HG03196 (cell line): ENCODE results near the gene FASN.
"Not testable (repeated sequence)": the region's sequence is repeated elsewhere in the genome, so short reads cannot be mapped to it uniquely, and the experiment has no call there.

Source experiments
- ATAC-seq: cut with Tn5 transposase; IDR thresholded peaks from one replicate; pipeline ENCODE4 v1.9.1; 2021; ENCODE audit not compliant: unreplicated experiment

FASN gene

DNA sequence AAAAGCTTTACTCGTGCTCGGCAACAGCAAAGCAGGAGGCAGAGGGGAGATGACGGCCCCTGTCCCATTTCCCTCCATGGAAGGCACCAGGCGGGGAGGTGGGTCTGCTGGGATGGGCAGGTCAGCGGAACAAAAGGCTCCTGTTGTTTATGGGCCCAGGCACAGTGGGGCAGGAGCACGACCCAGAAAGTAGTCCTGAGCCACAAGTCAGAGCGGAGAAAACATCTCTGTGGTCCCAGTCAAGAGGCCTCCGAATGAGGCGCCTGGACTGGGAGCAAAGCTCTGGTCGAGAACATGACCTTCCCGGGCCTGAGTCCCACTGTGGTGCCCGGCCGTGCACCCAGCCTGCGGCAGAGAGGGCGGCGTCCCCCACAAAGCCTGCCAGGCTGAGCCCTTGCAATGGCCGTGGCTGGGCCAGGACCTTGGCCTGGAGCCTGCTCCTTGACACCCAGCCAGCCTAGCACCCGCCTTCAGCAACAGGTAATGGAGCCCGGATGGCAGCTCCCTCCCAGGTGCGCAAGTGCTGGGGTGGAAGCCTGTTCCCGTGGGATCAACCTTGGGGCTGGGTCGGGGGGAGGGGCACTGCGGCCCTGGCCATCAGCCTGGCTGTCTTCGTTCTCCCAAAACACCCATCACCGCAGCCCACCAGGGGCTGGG lies 50.0 kb downstream of the FASN start:
- ATAC-seq: no peak

DNA sequence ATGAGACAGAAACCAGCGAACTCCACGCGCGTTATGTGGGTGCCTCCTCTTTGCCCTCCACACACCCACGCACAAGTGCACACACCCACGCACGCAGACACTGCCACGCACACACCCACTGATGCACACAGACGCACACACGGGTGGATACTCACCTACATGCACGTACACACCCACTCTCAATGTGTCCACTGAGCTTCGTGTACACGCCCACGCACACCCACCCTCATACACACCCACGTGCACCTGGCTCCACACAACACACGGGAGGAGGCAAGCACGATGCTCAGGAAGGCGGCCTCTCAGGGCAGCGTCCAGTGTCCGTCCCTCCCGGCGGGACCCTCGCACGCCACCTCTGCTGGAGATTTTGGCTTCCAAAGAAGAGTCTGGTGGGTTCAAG lies 50.7 kb downstream of the FASN start:
- ATAC-seq: no peak

DNA sequence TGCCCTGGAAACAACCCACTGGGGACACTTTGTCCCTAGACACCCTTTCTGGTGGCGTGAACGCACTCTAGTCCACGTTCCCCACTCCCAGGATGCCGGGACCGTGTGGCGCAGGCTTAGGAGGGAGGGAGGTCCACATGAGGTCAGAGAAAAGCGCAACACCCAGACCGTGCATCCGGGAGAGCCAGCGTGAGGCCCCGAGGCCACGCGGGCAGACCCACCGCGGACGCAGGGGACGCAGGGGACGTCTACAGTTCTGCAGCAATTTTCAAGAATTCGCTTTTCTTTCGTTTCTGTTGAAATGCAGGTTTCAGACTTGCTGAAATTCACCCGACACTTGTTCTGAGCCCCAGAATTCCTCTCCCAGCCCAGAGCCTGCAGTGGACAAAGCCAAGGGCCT lies 51.1 kb downstream of the FASN start:
- no peak for ATAC-seq

DNA sequence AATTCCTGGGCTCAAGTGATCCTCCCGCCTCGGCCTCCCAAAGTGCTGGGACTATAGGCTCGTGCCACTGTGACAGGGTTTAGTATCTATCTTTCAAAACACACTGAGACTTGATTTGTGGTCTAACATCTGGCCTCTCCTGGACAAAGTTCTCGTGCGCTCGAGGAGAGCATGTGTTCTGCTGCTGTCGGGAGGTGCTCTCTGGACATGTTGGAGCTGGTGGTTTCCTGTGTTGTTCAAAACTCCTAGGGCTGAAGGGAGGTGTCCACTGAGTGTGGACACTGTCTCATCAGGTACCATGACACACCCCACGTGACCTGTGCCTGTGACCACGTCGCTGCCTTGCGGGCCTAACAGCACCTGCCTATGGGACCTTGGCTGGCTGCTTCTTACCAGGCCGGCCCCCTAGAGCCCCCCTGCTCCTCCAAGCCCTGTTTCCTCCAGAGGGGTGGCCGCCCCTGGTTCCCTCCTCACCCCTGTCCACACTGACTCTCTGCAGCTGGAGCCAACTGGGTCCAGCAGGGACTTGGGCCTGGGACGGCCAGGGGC lies 52.0 kb downstream of the FASN start:
- ATAC-seq: no peak

DNA sequence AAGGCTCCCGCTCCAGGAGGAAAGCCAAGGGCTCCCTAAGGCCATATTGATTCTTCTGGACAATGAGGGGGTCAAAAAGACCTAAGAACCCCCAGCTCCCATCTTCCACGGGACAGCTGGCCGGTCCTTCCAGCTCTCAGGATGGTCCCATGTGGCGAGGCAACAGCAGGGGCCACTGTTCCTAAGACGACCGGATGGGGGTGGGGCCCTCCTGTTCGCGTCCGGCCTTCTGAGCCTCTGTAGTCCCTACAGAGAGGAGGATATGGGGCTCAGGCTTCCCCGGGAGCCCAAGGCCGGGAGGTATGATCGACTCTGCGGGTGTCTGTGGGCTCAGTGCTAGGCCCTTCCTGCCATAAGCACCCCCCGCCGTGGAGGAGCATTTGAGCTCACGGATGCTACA lies 54.5 kb downstream of the FASN start:
- ATAC-seq: no peak

DNA sequence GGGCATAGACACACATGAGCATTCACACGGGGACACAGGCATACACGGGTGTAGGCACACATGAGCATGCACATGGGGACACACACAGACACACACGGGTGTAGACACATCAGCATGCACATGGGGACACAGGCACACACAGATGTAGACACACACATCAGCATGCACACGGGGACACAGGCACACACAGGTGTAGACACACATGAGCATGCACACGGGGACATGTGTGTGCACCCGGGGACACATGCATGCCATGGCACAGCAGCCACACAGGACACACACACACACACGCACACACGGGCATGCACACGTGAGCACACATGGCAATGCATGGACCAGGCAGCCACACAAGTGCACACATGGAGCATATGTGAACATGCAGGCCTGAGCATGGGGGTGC lies 55.4 kb downstream of the FASN start:
- no peak for ATAC-seq

DNA sequence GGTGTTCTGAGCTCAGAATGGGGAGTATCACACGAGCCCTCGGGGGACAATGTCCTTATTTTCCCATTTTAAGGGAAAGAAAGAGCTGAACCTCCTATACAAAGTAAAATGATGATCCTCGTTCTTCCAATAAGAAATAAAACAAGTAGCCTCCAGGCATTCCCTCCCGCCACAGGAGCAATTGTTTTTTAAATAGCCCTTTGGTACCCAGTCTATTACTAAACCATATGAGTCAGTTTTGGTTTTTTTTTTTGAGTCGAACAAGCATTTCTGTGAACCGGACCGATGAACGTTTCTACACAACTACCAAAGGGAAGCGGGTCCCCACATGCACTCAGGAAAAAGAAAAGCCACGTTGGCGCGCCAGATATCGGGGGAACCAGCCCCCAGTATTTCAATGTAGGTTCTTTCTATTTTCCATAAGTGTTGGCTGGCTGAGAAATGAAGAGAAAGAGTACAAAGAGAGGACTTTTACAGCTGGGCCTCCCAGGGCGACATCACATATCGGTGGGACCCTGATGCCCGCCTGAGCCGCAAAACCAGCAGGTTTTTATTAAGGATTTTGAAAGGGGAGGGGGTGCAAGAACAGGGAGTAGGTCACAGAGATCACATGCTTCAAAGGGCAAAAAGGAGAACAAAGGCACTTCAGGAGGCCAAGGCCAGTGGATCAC lies 56.8 kb downstream of the FASN start:
- no peak for ATAC-seq

DNA sequence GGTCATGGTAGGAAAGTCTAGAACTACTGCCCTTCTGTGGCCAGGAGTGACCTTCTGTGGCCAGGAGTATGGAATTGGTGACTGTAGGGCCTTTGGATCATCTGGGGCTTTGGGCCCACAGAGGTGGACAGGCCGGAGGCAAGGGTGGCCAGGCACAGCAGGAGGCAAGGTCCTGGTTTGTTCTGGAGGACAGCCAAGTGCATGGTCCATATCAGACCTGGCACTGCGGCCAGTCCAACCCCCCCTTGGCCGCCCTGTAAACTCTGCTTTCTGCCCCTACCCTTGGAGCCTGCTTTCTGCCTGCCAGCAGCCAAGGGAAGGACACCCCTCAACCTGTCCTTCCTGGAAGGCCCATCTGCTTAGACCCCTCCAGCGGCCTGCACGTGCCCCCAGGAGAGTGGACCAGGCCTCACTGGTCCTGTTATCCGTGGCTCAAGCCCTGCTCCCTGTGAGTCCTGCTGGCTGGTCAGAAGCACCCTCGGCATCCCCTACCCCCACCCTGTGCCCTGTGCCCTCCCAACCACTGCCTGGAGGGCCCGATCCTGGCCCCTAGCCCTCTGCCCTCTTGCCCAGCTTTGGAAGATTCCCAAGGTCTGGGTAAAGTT lies 58.2 kb downstream of the FASN start:
- ATAC-seq: no peak

DNA sequence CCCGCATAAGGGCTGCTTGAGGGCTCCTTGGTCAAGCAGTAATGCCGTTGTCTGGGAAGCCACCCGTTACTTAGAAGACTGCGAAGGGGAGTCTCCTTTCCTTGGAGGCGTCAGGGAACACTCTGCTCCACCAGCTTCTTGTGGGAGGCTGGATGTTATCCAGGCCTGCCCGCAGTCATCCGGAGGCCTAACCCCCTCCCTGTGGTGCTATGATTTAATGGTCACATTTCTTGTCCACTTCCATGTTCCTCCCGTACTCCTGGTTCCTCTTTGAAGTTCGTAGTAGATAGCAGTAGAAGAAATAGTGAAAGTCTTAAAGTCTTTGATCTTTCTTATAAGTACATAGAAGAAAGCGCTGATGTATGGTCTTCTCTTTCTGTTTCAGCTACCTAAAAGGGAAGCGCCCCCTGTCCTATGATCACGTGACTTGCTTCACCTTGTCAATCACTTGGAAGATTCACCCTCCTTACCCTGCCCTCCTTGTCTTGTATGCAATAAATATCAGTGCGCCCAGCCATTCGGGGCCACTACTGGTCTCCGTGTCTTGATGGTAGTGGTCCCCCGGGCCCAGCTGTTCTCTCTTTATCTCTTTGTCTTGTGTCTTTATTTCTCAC lies 59.1 kb downstream of the FASN start:
- not testable (repeated sequence) for ATAC-seq

DNA sequence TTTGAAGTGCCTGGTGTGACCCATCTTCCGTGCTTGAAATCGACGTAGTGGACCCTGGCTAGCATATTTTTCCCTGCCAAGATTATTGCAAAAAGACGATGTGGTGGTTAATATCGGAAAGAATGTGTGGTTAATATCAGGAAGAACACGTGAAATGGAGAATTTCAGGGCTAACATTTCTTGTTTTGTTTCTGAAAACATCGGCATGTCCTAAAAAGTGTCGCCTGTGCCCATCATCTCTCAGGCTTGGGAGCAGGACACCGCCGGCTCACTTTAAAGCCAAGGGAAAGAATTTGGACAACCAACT lies 60.2 kb downstream of the FASN start:
- no peak for ATAC-seq

DNA sequence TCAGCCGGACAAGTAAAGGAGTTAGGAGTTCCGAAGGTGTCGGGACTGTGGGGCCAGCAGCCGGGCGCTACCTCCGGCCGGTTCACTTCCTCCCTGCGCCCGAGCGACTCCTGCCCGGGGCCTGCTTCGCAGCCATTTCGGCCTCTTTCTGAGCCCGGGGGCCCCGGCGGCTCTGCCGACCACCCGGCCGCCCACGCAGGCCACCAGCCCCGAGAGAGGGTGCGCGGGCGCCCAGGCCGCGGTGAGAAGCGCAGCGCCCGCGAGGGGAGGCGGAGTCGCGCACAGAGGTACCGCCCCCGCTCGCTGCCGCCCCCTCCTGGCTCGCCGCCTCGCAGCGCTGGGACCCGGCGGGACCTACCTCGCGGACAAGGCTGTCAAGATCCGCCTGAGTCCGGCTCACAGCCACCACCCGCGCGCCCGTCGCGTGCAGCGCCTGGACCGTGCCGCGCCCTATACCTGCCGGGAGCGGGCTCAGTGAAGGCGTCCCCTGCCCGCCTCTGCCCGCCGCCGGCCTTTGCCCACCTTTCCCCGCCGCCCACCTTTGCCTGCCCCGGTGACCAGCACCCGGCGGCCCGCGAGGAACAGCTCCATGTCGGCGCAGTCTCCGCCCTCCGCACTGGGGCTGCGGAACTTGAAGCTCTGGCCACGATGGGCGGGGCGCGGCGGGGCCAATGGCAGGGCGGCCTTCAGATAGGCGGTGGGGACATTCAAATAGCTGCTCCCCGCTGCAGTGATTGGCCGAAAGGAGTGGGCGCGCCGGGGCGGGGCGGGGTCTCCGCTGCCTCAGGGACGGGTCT lies 60.7 kb downstream of the FASN start, which contains the start of gene DCXR:
DCXR (minus strand) TSS at position 606 of the 797 bp plus-strand sequence; CDS start at position 591, 15 bp downstream.
- peak; percentile 81 for ATAC-seq

DNA sequence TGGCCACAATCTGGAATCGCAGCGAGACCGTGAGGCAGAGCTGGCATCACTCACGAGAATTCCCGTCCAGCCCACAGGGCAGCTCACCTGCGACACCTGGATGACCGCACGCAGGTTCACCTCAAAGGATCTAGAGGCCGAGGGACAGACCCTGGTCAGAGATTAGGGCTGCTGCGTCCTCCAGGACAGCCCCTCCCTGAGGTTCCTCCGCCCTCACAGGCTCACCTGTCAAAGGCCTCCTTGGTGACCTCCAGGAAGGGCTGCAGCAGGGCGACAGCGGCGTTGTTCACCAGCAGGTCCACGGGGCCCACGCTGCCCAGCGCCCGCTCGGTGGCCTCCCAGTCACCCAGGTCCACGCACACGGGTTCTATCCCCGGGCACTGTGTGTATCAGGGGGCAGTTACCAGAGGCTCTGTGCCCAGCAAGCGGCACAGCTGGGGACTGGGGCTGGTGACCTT lies 61.4 kb downstream of the FASN start:
- ATAC-seq: no peak

DNA sequence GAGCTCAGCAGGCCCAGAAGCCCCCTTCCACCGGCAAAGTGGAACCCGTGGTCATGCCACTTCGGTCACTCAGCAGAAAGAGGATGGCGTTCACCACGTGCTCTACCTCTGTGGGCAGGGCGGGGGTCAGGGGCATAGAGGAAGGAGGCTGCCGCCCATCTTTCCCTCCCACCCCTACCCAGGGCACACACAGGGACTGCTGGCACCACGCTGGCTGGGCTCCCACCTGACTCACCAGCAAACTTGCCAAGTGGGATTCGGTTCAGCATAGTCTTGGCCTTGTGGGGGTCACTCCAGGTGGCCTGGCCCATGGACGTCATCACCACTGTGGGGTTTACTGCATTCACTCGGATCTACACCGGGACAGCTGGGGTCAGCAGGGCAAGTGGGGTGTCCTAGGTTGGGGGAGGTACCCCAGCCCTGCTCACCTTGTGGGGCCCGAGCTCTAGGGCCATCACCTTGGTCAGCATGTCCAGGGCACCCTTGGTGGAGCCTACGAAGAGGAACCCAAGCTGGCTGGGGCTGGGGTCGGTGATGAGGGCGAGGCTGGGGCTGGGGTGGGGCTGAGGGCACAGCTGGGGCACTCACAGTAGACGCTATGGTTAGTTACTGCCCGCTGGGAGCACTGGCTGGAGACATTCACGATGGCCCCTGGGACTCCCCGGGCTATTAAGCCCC lies 61.9 kb downstream of the FASN start:
- no peak for ATAC-seq

DNA sequence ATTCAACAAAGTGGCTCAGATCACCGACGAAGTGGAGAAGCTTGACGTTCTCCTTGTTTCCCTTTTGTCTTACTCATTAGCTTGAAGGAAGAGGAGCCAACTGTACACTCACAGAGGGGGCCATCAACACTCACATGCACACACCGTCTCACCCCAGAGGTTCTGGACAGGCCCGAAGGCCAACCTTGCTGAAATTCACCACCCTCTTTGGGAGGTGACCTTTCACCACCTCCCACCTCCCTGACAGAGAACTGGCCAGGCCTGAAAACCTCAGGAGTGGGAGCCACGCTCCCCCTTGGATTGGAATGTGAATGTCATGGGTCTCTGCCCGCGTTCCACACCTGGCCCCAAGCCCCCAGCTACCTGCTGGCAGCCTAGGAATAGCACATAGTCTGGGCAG lies 62.5 kb downstream of the FASN start:
- ATAC-seq: no peak

DNA sequence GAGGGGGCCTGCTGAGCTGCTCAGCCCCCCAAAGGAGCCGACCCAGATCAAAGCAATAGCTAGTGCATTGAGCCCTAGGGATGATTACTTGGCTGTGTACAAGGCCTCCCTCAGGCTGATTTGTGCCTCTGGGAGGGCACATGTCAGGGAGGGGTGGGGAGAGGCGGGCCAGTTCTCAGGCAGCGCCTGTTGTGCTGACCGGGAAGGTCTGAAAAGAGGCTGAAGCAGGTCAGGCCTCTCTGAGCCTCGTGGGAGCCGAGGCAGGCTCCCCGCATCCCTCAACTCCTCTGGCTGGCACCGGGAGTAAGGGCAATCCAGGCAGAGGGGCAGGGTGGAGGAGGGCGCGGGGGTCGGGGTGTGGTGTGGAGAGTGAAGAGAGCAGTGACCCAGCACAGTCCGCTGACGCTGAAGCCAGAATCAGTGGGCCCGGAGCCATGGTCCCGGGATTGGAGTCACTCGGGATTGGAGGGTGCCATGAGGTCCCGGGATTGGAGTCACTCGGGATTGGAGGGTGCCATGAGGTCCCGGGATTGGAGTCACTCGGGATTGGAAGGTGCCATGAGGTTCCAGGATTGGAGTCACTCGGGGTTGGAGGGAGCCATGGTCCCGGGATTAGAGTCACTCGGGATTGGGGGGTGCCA lies 63.5 kb downstream of the FASN start:
- ATAC-seq: no peak

DNA sequence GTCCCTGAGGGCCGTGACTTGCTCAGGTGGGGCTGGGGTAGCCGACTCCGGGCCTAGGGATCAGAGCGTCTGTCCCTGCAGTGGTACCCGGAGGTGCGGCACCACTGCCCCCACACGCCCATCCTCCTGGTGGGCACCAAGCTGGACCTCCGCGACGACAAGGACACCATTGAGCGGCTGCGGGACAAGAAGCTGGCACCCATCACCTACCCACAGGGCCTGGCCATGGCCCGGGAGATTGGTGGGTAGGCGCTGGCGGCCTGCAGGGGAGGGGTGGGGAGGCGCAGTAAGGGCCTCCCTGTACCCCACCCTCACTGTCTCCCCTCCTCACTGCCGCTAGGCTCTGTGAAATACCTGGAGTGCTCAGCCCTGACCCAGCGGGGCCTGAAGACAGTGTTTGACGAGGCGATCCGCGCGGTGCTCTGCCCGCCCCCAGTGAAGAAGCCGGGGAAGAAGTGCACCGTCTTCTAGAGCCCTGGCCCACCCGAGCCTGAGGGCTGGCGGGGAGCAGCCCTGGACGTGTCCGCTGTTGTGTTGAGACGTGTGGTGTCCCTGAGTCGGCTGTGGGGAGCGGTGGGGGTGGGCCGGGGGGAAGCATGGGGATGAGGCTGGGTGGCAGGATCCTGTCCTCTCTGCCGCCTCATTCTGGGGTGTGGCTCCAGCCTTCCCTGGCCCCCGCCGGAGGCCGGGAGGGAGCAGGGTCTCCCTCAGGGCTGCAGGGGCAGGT lies 64.5 kb downstream of the FASN start:
- ATAC-seq: no peak

DNA sequence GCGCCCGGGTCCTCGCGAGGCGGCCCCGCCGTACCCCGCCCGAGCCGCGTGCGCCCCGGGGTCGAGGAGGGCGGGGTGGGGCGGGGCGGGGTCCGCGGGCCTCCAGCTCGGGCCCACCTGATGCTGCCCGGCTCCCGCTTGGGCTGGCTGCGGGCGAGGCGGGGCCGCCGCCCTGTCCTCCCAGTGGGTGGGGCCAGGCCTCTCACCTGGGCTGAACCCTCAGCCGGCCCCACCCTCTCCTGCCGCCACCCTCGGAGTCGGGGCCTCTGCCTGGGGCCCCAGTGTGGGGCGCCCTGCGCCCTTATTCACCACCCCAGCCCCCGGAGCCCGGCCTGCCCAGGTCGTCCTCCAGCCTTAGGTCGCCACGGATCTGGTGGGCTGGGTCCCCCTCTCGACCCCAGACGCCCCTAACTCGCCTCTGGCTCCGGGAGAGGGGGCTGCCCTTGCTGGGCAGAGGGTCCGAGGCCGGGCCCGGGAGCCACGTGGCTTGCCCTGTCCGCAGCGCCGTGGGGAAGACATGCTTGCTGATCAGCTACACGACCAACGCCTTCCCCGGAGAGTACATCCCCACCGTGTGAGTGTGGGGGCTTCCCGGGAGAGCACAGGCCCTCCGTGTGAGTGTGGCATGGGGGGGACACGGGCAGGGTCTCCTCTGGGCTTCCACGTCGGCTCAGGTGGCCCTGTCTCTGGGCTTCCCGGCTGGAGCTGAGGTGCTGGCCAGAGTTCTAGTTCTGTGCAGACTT lies 66.0 kb downstream of the FASN start:
- ATAC-seq: no peak

DNA sequence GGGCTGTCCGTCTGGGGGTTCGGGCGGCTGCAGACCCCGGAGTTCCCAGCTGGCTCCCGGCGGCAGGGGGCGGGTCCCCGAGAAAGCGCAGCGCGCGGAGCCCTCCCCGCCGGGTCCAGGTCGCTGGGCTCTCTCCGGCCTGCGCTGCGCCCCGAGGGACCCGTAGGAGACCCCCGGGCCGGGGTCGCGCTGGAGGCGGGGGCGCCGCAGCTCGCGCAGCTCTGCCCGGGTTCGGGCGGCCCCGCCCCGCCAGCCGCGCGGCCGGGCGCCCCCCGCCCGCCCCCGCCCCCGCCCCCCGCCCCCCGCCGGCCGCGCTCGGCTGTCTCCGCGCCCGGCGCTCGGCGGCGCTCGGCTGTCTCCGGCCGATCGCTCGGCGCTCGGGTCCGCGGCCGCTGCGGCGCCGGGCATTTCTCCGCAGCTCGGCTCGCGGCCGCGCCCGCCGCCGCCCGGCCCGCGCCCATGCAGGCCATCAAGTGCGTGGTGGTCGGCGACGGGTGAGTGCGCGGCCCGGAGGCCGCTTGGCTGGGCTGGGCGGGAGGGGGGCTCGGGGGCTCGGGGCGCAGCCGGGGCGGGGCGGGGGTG lies 66.6 kb downstream of the FASN start, which contains the start of gene RAC3:
RAC3 (plus strand) TSS at position 376 of the 582 bp plus-strand sequence; CDS start at position 460, 84 bp downstream.
- no peak for ATAC-seq
